ENCODE results near the gene ALKBH5. TPM values are rescaled to one million over a fixed set of nuclear protein-coding genes. Genes with fewer than 3 reads are reported as not detected.

ALKBH5 gene
- total RNA-seq, 4 donors from 2014 or later = 73.9 to 110 (median 93.6) TPM

DNA sequence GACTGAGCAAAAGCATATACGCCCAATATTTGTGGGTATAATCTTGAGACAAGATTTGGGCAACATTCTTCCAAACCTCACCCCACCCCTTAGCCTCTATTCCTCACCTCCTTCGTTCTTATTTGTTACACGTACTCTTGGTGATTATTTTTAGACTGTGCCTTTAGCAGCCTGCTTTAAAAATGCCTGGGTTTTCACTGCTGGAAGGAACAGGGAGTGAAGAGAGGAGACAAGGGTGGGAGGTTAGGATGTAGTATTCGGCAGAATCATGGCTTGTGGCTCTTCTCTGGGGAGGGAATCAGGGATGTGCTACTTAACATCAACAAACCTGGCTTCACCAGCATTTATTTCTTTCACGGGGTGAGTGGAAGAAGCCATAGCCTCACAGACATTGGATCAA is 11.6 kb downstream of the ALKBH5 start:
- peaks cover 0 to 91% (median 26%) of the 10 kb centered on the region in 4 donors for H3K4me1 ChIP-seq
- WGBS, 2 donors = 78 to 80% methylated on average over 5 of the region's 5 CpGs
- no peak overlapping the region for H3K27ac ChIP-seq
- H3K27me3 ChIP-seq = no peaks in the 10 kb centered on the region
- TF ChIP-seq POLR2A (IDR thresholded peaks at IDR 0.05) = no peak
- no peak for TF ChIP-seq EP300 (IDR thresholded peaks at IDR 0.05)
- no peak for TF ChIP-seq CTCF (IDR thresholded peaks at IDR 0.05)
- H3K4me3 ChIP-seq = no peak overlapping the region
- peaks cover 0 to 67% (median 31%) of the 10 kb centered on the region in 3 donors for H3K36me3 ChIP-seq
- DNase-seq (ENCODE audit: low spot score in 2 of 2) = no peak
- no peaks in the 10 kb centered on the region for H3K9me3 ChIP-seq

DNA sequence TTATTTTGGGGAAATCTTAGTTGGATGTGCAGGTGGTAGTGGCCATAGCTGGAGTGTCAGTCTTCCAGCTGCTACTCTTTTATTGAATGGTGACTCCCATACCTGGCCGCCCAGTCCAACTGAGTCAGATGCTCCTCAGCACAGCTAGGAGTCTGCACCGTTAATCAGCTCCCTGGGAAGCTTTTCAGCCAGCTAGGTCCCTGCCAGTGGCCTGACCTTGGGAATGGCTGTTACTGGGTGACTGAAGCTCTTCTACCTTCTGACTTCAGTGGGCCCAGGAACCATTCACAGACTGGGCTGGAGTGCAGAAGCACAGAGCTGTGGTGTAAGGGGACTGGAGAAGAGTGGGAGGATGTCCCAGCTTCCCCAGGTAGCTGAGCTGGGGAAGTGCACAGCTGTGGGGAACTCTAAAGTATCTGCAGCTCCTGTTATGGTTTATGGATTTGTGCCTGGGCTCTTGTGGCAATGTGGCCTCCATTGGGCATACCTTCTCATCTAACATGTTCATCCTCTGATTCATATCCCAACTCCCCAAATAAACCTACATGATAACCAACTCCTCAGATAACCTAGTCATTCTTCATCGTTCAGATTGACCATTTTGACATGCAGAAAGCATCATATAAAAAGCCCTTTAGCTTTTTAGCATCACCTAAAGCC is 14.0 kb downstream of the ALKBH5 start:
- no peak for DNase-seq (ENCODE audit: low spot score in 2 of 2)
- Histone ChIP-seq H3K4me1 (peaks cover 0 to 84% (median 5%) of the 10 kb centered on the region in 4 donors), H3K27me3 (no peaks in the 10 kb centered on the region), H3K27ac (no peak overlapping the region), H3K9me3 (no peaks in the 10 kb centered on the region), H3K4me3 (no peak overlapping the region), H3K36me3 (peaks cover 0 to 71% (median 31%) of the 10 kb centered on the region in 3 donors)
- WGBS, 2 donors = 86 to 93% methylated on average over 3 of the region's 3 CpGs
- no peak for TF ChIP-seq EP300 (IDR thresholded peaks at IDR 0.05)
- no peak for TF ChIP-seq CTCF (IDR thresholded peaks at IDR 0.05)
- no peak for TF ChIP-seq POLR2A (IDR thresholded peaks at IDR 0.05)

- Histone ChIP-seq H3K9me3 (no peaks in the 10 kb centered on the region), H3K27ac (no peak overlapping the region), H3K27me3 (no peaks in the 10 kb centered on the region), H3K4me3 (no peak overlapping the region), H3K36me3 (peaks cover 0 to 70% (median 31%) of the 10 kb centered on the region in 3 donors), H3K4me1 (peaks cover 0 to 82% (median 5%) of the 10 kb centered on the region in 4 donors)
- TF ChIP-seq EP300 (IDR thresholded peaks at IDR 0.05) (no peak), POLR2A (IDR thresholded peaks at IDR 0.05) (no peak), CTCF (IDR thresholded peaks at IDR 0.05) (no peak)
- WGBS, 2 donors = 23 to 32% methylated on average over 4 of the region's 4 CpGs
- DNase-seq (ENCODE audit: low spot score in 2 of 2) = no peak
These were observed 14.9 kb downstream of the ALKBH5 start for GRCh38 chr17:18198530-18198929.

DNA sequence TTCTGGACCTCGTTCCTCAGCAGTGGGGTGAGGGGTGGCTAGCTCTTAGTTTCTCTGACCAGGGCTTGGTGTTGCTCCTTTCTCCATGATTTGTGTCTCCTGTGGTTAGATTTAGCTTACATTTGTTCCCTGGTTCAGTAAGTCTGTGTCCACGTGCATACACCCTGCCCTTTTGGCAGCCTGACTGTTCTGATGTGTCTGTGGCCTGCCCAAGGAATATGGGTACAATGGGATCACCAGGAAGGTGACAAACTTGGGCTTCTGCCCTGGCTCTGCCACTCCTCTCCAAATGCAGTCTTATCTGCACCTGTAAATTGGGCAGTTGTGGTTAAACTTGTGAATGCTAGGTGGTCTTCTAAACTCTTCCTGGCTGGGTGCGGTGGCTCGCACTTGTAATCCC is 17.5 kb downstream of the ALKBH5 start:
- Histone ChIP-seq H3K4me3 (no peak overlapping the region), H3K9me3 (no peaks in the 10 kb centered on the region), H3K4me1 (peaks cover 0 to 80% (median 5%) of the 10 kb centered on the region in 4 donors), H3K36me3 (peaks cover 0 to 75% (median 16%) of the 10 kb centered on the region in 3 donors), H3K27me3 (no peaks in the 10 kb centered on the region), H3K27ac (no peak overlapping the region)
- WGBS, 2 donors = 77 to 79% methylated on average over 4 of the region's 4 CpGs
- no peak for DNase-seq (ENCODE audit: low spot score in 2 of 2)
- no peak for TF ChIP-seq CTCF (IDR thresholded peaks at IDR 0.05)
- TF ChIP-seq EP300 (IDR thresholded peaks at IDR 0.05) = no peak
- TF ChIP-seq POLR2A (IDR thresholded peaks at IDR 0.05) = no peak

GRCh38 chr17:18203308-18203707 is 19.7 kb downstream of the ALKBH5 start:
- 73 to 76% methylated on average over 7 of the region's 7 CpGs for WGBS, 2 donors
- TF ChIP-seq CTCF (IDR thresholded peaks at IDR 0.05) = no peak
- no peak for TF ChIP-seq EP300 (IDR thresholded peaks at IDR 0.05)
- no peak for TF ChIP-seq POLR2A (IDR thresholded peaks at IDR 0.05)
- Histone ChIP-seq H3K27me3 (no peaks in the 10 kb centered on the region), H3K27ac (no peak overlapping the region), H3K9me3 (no peaks in the 10 kb centered on the region), H3K36me3 (peaks cover 0 to 75% (median 11%) of the 10 kb centered on the region in 3 donors), H3K4me3 (no peak overlapping the region), H3K4me1 (peaks cover 0 to 59% (median 2%) of the 10 kb centered on the region in 4 donors)
- DNase-seq (ENCODE audit: low spot score in 2 of 2) = no peak

Data from tibial nerve (tissue), 4 donors.